Prostate gland (tissue), 2 donors: ENCODE results near the gene IL12RB1.

ENCODE experiments used
- POLR2A ChIP-seq: fragments of 450-650 bp; IDR thresholded peaks from one replicate; pipeline ENCODE4 v1.6.1; 2016; ENCODE audit warnings: antibody characterized with exemption, mild to moderate bottlenecking
- POLR2AphosphoS5 ChIP-seq: sonication (generic); formaldehyde crosslinking; IDR thresholded peaks from one replicate; pipeline ENCODE4 v1.6.1; 2017; ENCODE audit warnings: antibody characterized with exemption
- TF ChIP-seq, protein P1 (sequence below), 4 experiments: fragments of 200-600 bp in 2 of 4; fragments of 450-650 bp in 2 of 4; sonication (generic) in 2 of 4; IDR thresholded peaks; 1 replicate in 3 of 4; 2 replicates in 1 of 4; pipeline ENCODE4 v1.5.1; 2016 to 2019; ENCODE audit warnings: antibody characterized with exemption in 4 of 4, mild to moderate bottlenecking in 2 of 4, moderate library complexity in 2 of 4

DNA sequence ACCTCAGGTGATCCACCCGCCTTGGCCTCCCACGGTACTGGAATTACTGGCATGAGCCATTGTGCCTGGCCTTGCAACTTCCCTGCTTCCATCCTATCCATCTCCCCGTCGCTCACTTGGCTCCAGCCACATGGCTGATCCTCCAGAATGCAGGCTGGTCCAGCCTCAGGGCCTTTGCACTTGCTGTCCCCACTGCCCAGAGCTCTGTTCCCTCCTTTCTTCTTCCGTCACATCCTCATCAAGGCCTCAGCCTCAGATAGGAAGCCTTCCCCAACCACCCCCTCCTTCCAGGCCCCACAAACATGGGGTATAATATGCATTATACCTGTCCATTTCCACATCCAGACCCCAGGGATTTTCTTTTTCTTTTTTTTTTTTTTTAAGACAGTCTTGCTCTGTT is 27.1 kb upstream of the IL12RB1 start:
- TF ChIP-seq, protein P1, sequence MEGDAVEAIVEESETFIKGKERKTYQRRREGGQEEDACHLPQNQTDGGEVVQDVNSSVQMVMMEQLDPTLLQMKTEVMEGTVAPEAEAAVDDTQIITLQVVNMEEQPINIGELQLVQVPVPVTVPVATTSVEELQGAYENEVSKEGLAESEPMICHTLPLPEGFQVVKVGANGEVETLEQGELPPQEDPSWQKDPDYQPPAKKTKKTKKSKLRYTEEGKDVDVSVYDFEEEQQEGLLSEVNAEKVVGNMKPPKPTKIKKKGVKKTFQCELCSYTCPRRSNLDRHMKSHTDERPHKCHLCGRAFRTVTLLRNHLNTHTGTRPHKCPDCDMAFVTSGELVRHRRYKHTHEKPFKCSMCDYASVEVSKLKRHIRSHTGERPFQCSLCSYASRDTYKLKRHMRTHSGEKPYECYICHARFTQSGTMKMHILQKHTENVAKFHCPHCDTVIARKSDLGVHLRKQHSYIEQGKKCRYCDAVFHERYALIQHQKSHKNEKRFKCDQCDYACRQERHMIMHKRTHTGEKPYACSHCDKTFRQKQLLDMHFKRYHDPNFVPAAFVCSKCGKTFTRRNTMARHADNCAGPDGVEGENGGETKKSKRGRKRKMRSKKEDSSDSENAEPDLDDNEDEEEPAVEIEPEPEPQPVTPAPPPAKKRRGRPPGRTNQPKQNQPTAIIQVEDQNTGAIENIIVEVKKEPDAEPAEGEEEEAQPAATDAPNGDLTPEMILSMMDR (IDR thresholded peaks at IDR 0.05) = no peak
- TF ChIP-seq POLR2AphosphoS5 (no peak), POLR2A (no peak)
